H1 (cell line): ENCODE data around the gene ROGDI. TPM values are rescaled to one million over a fixed set of nuclear protein-coding genes. Genes with fewer than 3 reads are reported as not detected.

Experiments
- CTCF ChIA-PET: fragments of 300-600 bp; sonication (Branson Sonifier 250); formaldehyde crosslinking; loops from one replicate; lab custom pipeline; 2021; ENCODE audit not compliant: partially characterized antibody; lab: Charles Lee
- POLR2A ChIA-PET: fragments of 300-600 bp; sonication (Branson Sonifier 250); formaldehyde crosslinking; loops from one replicate; lab custom pipeline; 2021; ENCODE audit warnings: inconsistent platforms; ENCODE audit not compliant: partially characterized antibody; lab: Charles Lee
- DNase-seq, 2 experiments: peaks; one replicate each; pipeline versions ENCODE4 v3.0.0 to v3.0.0-alpha.2; 2010 to 2022; ENCODE audit warnings: low spot score in 2 of 2, low read depth in 1 of 2, mixed read lengths in 1 of 2
- FAIRE-seq: peaks from 2 replicates; lab custom pipeline; 2011; peaks lifted over from hg19 to GRCh38; lab: Jason Lieb, UNC
- H2AFZ ChIP-seq: 2 replicates; pipeline ENCODE4 v1.8.1; 2012; ENCODE audit warnings: low read length, inconsistent platforms
- H2AK5ac ChIP-seq: 2 replicates; pipeline ENCODE4 v1.6.1; 2013; ENCODE audit warnings: low read depth, low read length
- H2BK120ac ChIP-seq: replicated peaks from 2 replicates; pipeline ENCODE3; 2013; ENCODE audit warnings: low read depth, low read length, inconsistent platforms
- H2BK12ac ChIP-seq: 2 replicates; pipeline ENCODE4 v1.6.1; 2013; ENCODE audit warnings: low read depth, low read length
- H2BK15ac ChIP-seq: 2 replicates; pipeline ENCODE4 v1.6.1; 2013; ENCODE audit warnings: low read length
- H2BK20ac ChIP-seq: 2 replicates; pipeline ENCODE4 v1.6.1; 2013; ENCODE audit warnings: low read length
- H2BK5ac ChIP-seq: 2 replicates; pipeline ENCODE4 v1.6.1; 2013; ENCODE audit warnings: low read depth, low read length
- H3K14ac ChIP-seq: 2 replicates; pipeline ENCODE4 v1.6.1; 2013; ENCODE audit warnings: inconsistent platforms; ENCODE audit not compliant: insufficient read length
- H3K18ac ChIP-seq: 2 replicates; pipeline ENCODE4 v1.6.1; 2013; ENCODE audit warnings: low read length; ENCODE audit errors: extremely low read depth
- H3K23ac ChIP-seq: 2 replicates; pipeline ENCODE4 v1.6.1; 2013; ENCODE audit warnings: inconsistent platforms; ENCODE audit not compliant: insufficient read length
- H3K23me2 ChIP-seq: 2 replicates; pipeline ENCODE4 v1.6.1; 2013; ENCODE audit warnings: low read depth, low read length
- H3K27ac ChIP-seq: 2 replicates; pipeline ENCODE4 v1.6.1; 2011; ENCODE audit warnings: low read depth, low read length, inconsistent platforms
- H3K27me3 ChIP-seq, 4 experiments: replicated peaks in 1 of 4; 1 replicate in 1 of 4; 2 replicates in 3 of 4; pipeline versions ENCODE4 v1.6.1 to v1.8.1; 2011 to 2013; ENCODE audit warnings: low read length in 3 of 4, mild to moderate bottlenecking in 3 of 4, inconsistent platforms in 2 of 4, mixed read lengths in 2 of 4, moderate library complexity in 1 of 4; ENCODE audit not compliant: control insufficient read depth in 3 of 4, insufficient read depth in 3 of 4; ENCODE audit errors: extremely low read depth in 1 of 4
- H3K36me3 ChIP-seq, 4 experiments: 2 replicates each; pipeline versions ENCODE4 v1.6.1 to v1.8.1; 2011 to 2013; ENCODE audit warnings: mild to moderate bottlenecking in 4 of 4, low read length in 3 of 4, moderate library complexity in 2 of 4, control low read depth in 1 of 4, inconsistent platforms in 1 of 4; ENCODE audit not compliant: insufficient read depth in 4 of 4, control insufficient read depth in 2 of 4
- H3K4ac ChIP-seq: replicated peaks from 2 replicates; pipeline ENCODE3; 2013; ENCODE audit warnings: low read length, low read depth, mixed read lengths, inconsistent platforms; ENCODE audit not compliant: insufficient read length
- H3K4me1 ChIP-seq, 4 experiments: replicated peaks in 1 of 4; 1 replicate in 1 of 4; 2 replicates in 3 of 4; pipeline versions ENCODE4 v1.6.1 to v1.8.1; 2011 to 2013; ENCODE audit warnings: low read length in 3 of 4, inconsistent platforms in 2 of 4, mixed read lengths in 1 of 4; ENCODE audit not compliant: insufficient read depth in 4 of 4, control insufficient read depth in 3 of 4
- H3K4me2 ChIP-seq, 2 experiments: 2 replicates each; pipeline versions ENCODE4 v1.6.1 to v1.8.1; 2011 to 2013; ENCODE audit warnings: low read depth in 2 of 2, low read length in 2 of 2, control low read depth in 1 of 2, inconsistent platforms in 1 of 2, mild to moderate bottlenecking in 1 of 2; ENCODE audit not compliant: insufficient read depth in 1 of 2
- H3K4me3 ChIP-seq, 4 experiments: fragments of 200-600, 300-600 bp in 1 of 4; sonication (generic), shearing (Covaris generic), sonication (Bioruptor Twin) in 1 of 4; 2 replicates each; pipeline versions ENCODE4 v1.5.1 to v1.8.1; 2011 to 2016; ENCODE audit warnings: low read length in 4 of 4, low read depth in 3 of 4, control low read depth in 2 of 4, inconsistent platforms in 2 of 4, mild to moderate bottlenecking in 2 of 4, mixed read lengths in 1 of 4, moderate library complexity in 1 of 4; ENCODE audit not compliant: insufficient read depth in 2 of 4; ENCODE audit errors: extremely low read depth in 1 of 4
- H3K56ac ChIP-seq: replicated peaks from 2 replicates; pipeline ENCODE3; 2013; ENCODE audit warnings: low read depth, mild to moderate bottlenecking, mixed read lengths, low read length, inconsistent platforms; ENCODE audit not compliant: insufficient read length
- H3K79me1 ChIP-seq: 2 replicates; pipeline ENCODE4 v1.6.1; 2013; ENCODE audit warnings: low read depth, low read length, control low read depth
- H3K79me2 ChIP-seq, 2 experiments: 2 replicates each; pipeline versions ENCODE4 v1.6.1 to v1.8.1; 2012 to 2013; ENCODE audit warnings: low read length in 2 of 2, mild to moderate bottlenecking in 2 of 2, inconsistent platforms in 1 of 2; ENCODE audit not compliant: insufficient read depth in 2 of 2, control insufficient read depth in 1 of 2
- H3K9ac ChIP-seq, 4 experiments: replicated peaks in 1 of 4; 1 replicate in 1 of 4; 2 replicates in 3 of 4; pipeline versions ENCODE4 v1.6.1 to v1.8.1; 2011 to 2013; ENCODE audit warnings: low read depth in 3 of 4, low read length in 3 of 4, control low read depth in 2 of 4, mild to moderate bottlenecking in 2 of 4, moderate library complexity in 2 of 4, inconsistent platforms in 1 of 4; ENCODE audit errors: extremely low read depth in 1 of 4
- H3K9me3 ChIP-seq, 2 experiments: 2 replicates each; pipeline versions ENCODE4 v1.6.1 to v1.8.1; 2012 to 2013; ENCODE audit warnings: mild to moderate bottlenecking in 2 of 2, moderate library complexity in 2 of 2, control low read depth in 1 of 2, inconsistent platforms in 1 of 2, low read depth in 1 of 2, low read length in 1 of 2, mixed read lengths in 1 of 2; ENCODE audit not compliant: insufficient read depth in 2 of 2
- H4K20me1 ChIP-seq, 2 experiments: replicated peaks in 1 of 2; 2 replicates each; pipeline versions ENCODE3 to v1.8.1; 2011 to 2013; ENCODE audit warnings: inconsistent platforms in 2 of 2, low read length in 2 of 2, mild to moderate bottlenecking in 1 of 2; ENCODE audit not compliant: insufficient read depth in 2 of 2, control insufficient read depth in 1 of 2
- H4K5ac ChIP-seq: 2 replicates; pipeline ENCODE4 v1.6.1; 2013; ENCODE audit warnings: low read length, low read depth, mixed read lengths, inconsistent platforms; ENCODE audit not compliant: insufficient read length
- H4K8ac ChIP-seq: 2 replicates; pipeline ENCODE4 v1.8.0; 2013; ENCODE audit warnings: mild to moderate bottlenecking, moderate library complexity, low read length, inconsistent platforms; ENCODE audit not compliant: insufficient read depth; ENCODE audit errors: extremely low read depth
- H4K91ac ChIP-seq: replicated peaks from 2 replicates; pipeline ENCODE3; 2013; ENCODE audit warnings: low read length, mixed read lengths, inconsistent platforms; ENCODE audit not compliant: insufficient read length
- CEBPB ChIP-seq: IDR thresholded peaks from 2 replicates; pipeline ENCODE4 v1.6.1; 2012; ENCODE audit warnings: low read depth, low read length
- GABPA ChIP-seq: IDR thresholded peaks from 2 replicates; pipeline ENCODE4 v1.6.1; 2011; ENCODE audit warnings: mild to moderate bottlenecking, low read length, moderate library complexity, borderline replicate concordance; ENCODE audit not compliant: insufficient read depth
- MAFK ChIP-seq: IDR thresholded peaks from 2 replicates; pipeline ENCODE4 v1.6.1; 2012; ENCODE audit warnings: low read depth, mild to moderate bottlenecking, improper control_type of control experiment, low read length
- RNF2 ChIP-seq: fragments of 200-900, 300-1000 bp; sonication (generic); IDR thresholded peaks from 2 replicates; pipeline ENCODE4 v1.7.1; 2016; ENCODE audit warnings: borderline replicate concordance, low read depth, mild to moderate bottlenecking, antibody characterized with exemption, low read length; ENCODE audit not compliant: poor library complexity, severe bottlenecking; ENCODE audit errors: missing control alignments
- WGBS, 2 experiments: shearing (Covaris generic) in 1 of 2; methylation state at CpG; one replicate each; pipeline versions ENCODE4 v1.1.6 to v1.1.7; 2013 to 2015; ENCODE audit warnings: low lambda C conversion rate in 2 of 2, mixed read lengths in 2 of 2, inconsistent platforms in 1 of 2, low coverage in 1 of 2, missing lambda C conversion rate in 1 of 2; ENCODE audit not compliant: insufficient replicate concordance in 2 of 2, insufficient coverage in 1 of 2, insufficient read length in 1 of 2; ENCODE audit errors: extremely low coverage in 1 of 2, missing lambda C conversion rate in 1 of 2; 5-methylcytosine and 5-hydroxymethylcytosine counted together
- polyA plus RNA-seq, 7 experiments: library from polyadenylated mRNA; depleted of rRNA in 3 of 7; stranded (reverse) in 5 of 7; unstranded in 2 of 7; fragments of >200 nt in 5 of 7; fragments of 200-250 nt in 2 of 7; gene quantifications; 1 replicate in 5 of 7; 2 replicates in 1 of 7; 4 replicates in 1 of 7; pipeline versions ENCODE4 v1.2.1 to v1.2.3, GENCODE V29; 2011 to 2013; ENCODE audit warnings: missing spikeins in 2 of 7, mixed read lengths in 2 of 7
- total RNA-seq: library from RNA; stranded (reverse); fragmentation: NEBNext Ultra II Directional; extraction: Animal tissue kit (Norgen Biotek cat#: 25700); gene quantifications from 2 replicates; pipeline ENCODE4 v1.2.1, GENCODE V29; 2021

Gene ROGDI
- total and polyA plus RNA-seq, 2 of the 8 experiments (the other 6 are each of a cell fraction or from before 2014, with no cell fraction given), result 27.4 to 68.4 TPM

DNA sequence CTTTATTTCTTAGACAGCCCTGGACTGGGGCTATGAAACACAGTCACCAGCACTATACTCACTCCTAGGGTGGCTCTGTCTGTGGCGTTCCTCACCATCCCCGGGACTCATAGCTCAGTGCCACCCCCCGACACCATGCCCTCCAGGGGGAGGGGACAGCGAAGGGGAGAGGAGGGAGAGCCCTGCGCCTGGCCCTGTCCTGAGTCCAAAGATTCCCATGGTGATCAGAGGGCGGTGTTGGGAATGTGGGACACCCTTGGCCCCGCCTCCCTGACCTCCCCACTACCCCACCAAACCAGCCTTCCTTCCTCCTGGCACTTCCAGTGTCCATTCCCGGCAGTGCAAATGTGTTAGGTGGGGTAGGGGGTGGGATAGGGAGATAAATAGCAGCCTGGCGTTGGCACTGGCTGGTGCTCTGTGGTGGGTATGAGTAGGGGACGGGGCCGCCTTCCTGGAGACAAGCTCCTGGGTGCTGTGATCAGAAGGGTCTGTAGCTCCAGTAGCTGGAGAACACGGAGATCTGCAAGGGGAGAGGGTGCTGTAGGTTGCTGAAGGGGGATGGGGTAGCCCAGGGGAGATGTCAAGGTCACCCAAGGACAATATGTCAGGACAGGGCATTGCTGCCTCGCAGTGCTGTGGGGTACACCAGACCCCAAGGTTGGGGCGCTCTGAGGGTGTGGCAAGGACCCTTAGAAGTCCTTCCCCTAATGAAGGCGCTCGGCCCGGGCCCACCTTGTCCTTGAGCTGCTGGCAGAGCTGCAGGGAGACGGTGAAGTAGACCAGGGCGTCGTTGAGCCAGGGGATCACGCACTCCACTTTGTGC, 5.2 kb downstream of the ROGDI start:
- no peak overlapping the region for H4K8ac ChIP-seq
- no peak overlapping the region for H3K4ac ChIP-seq
- H3K18ac ChIP-seq, result no peak overlapping the region
- no peaks in the 10 kb centered on the region for H3K27me3 ChIP-seq
- H3K14ac ChIP-seq, result no peak overlapping the region
- no peak overlapping the region for H4K91ac ChIP-seq
- 79% methylated on average over 21 of the region's 21 CpGs; no CpG with 5 or more reads in 1 of the 2 experiments for WGBS, 2 experiments
- H2BK120ac ChIP-seq, result no peak overlapping the region
- H2BK15ac ChIP-seq, result no peak overlapping the region
- H2BK12ac ChIP-seq, result no peak overlapping the region
- ChIA-PET CTCF (interaction anchor here (0.6 to 0.9 kb wide), 2 partner anchors 40 to 80 kb away, joined by 3 read pairs; no protein-coding TSS in a partner anchor), POLR2A (interaction anchor here (0.7 to 1.6 kb wide), 2 partner anchors 11 to 12 kb away, joined by 4 read pairs; no protein-coding TSS in a partner anchor)
- H4K20me1 ChIP-seq, result peaks cover 0 to 5% of the 10 kb centered on the region in 2 experiments
- no peaks in the 10 kb centered on the region for H3K79me2 ChIP-seq
- peaks cover 0 to 14% (median 8%) of the 10 kb centered on the region in 4 experiments; a peak in 4 of 7 replicates for H3K4me1 ChIP-seq
- no peak overlapping the region for H3K56ac ChIP-seq
- no peak overlapping the region for H4K5ac ChIP-seq
- no peak overlapping the region for H3K27ac ChIP-seq
- no peaks in the 10 kb centered on the region for H3K79me1 ChIP-seq
- H3K23me2 ChIP-seq, result peaks cover 8% of the 10 kb centered on the region; the same call in 1 of the 2 replicates
- H3K9me3 ChIP-seq, result no peaks in the 10 kb centered on the region
- no peak overlapping the region for H2AK5ac ChIP-seq
- H3K36me3 ChIP-seq, result peaks cover 0 to 2% (median 0%) of the 10 kb centered on the region in 4 experiments; a peak in 3 of 8 replicates
- H3K4me3 ChIP-seq, result no peak overlapping the region
- no peak overlapping the region for H2BK5ac ChIP-seq
- FAIRE-seq (no peak), DNase-seq (no peak)
- TF ChIP-seq MAFK (no peak), RNF2 (no peak), GABPA (no peak), CEBPB (no peak)
- no peak overlapping the region for H3K23ac ChIP-seq
- H2BK20ac ChIP-seq, result no peak overlapping the region
- H2AFZ ChIP-seq, result no peak overlapping the region
- H3K9ac ChIP-seq, result no peak overlapping the region
- H3K4me2 ChIP-seq, result no peak overlapping the region
